ENCODE results near the gene OR10G8.
A peak's percentile ranks its signal among the peaks of the same experiment; 100 is the strongest.

Gene OR10G8

GRCh38 chr11:124069429-124070401, 43.1 kb downstream of the OR10G8 start:
- DNase-seq (ENCODE audit: extremely low read depth, low read depth) = peak; percentile 31
- H3K4me3 ChIP-seq (replicated peaks; ENCODE audit: low read depth, low read length) = peak overlapping the region; percentile 13
- TF ChIP-seq CTCF (IDR thresholded peaks at IDR 0.05; ENCODE audit: low read depth, low read length, missing control alignments) = peak; percentile 85

- TF ChIP-seq CTCF (IDR thresholded peaks at IDR 0.05; ENCODE audit: low read depth, low read length, missing control alignments) = peak; percentile 69
- DNase-seq (ENCODE audit: extremely low read depth, low read depth) = peak; percentile 30
- H3K4me3 ChIP-seq (replicated peaks; ENCODE audit: low read depth, low read length) = no peak overlapping the region
Measured at GRCh38 chr11:124070915-124071622, 44.5 kb downstream of the OR10G8 start.

GRCh38 chr11:124071623-124071948, 45.0 kb downstream of the OR10G8 start:
- no peak for DNase-seq (ENCODE audit: extremely low read depth, low read depth)

GRCh38 chr11:124072147-124072546, 45.5 kb downstream of the OR10G8 start:
- no peak for DNase-seq (ENCODE audit: extremely low read depth, low read depth)
- H3K4me3 ChIP-seq (replicated peaks; ENCODE audit: low read depth, low read length) = no peak overlapping the region
- TF ChIP-seq CTCF (IDR thresholded peaks at IDR 0.05; ENCODE audit: low read depth, low read length, missing control alignments) = no peak

More at GRCh38 chr11:124071623-124071948, 45.0 kb downstream of the OR10G8 start:
- no peak overlapping the region for H3K4me3 ChIP-seq (replicated peaks; ENCODE audit: low read depth, low read length)
- TF ChIP-seq CTCF (IDR thresholded peaks at IDR 0.05; ENCODE audit: low read depth, low read length, missing control alignments) = no peak

- no peak for TF ChIP-seq CTCF (IDR thresholded peaks at IDR 0.05; ENCODE audit: low read depth, low read length, missing control alignments)
- no peak for DNase-seq (ENCODE audit: extremely low read depth, low read depth)
- no peak overlapping the region for H3K4me3 ChIP-seq (replicated peaks; ENCODE audit: low read depth, low read length)
Measured at GRCh38 chr11:124074554-124074953, 48.0 kb downstream of the OR10G8 start.

- TF ChIP-seq CTCF (IDR thresholded peaks at IDR 0.05; ENCODE audit: low read depth, low read length, missing control alignments) = no peak
- H3K4me3 ChIP-seq (replicated peaks; ENCODE audit: low read depth, low read length) = no peak overlapping the region
- no peak for DNase-seq (ENCODE audit: extremely low read depth, low read depth)
Measured at GRCh38 chr11:124075492-124075840, 48.9 kb downstream of the OR10G8 start.

All from HFF-Myc (cell line).